Liver (tissue), 9 donors: ENCODE results near the gene MPV17L. TPM values are rescaled to one million over a fixed set of nuclear protein-coding genes. Genes with fewer than 3 reads are reported as not detected.

Experiments
- DNase-seq: peaks from one replicate; pipeline ENCODE4 v3.0.0-alpha.2; 2017; ENCODE audit warnings: low spot score
- H3K27ac ChIP-seq, 2 donors: one replicate each; pipeline ENCODE4 v1.7.0; 2013; ENCODE audit warnings: inconsistent platforms in 2 of 2, low read length in 2 of 2, control low read depth in 1 of 2, low read depth in 1 of 2, mild to moderate bottlenecking in 1 of 2
- H3K27me3 ChIP-seq, 4 donors: one replicate each; pipeline versions ENCODE4 v1.6.1 to v1.7.0; 2013; ENCODE audit warnings: low read length in 3 of 4, inconsistent platforms in 1 of 4, mild to moderate bottlenecking in 1 of 4, moderate library complexity in 1 of 4; ENCODE audit not compliant: control insufficient read depth in 4 of 4, insufficient read depth in 4 of 4
- H3K36me3 ChIP-seq, 4 donors: one replicate each; pipeline versions ENCODE4 v1.6.1 to v1.7.0; 2013; ENCODE audit warnings: low read length in 3 of 4, mild to moderate bottlenecking in 3 of 4, low read depth in 1 of 4, moderate library complexity in 1 of 4; ENCODE audit not compliant: control insufficient read depth in 4 of 4, insufficient read depth in 3 of 4
- H3K4me1 ChIP-seq, 4 donors: one replicate each; pipeline versions ENCODE4 v1.6.1 to v1.7.0; 2013; ENCODE audit warnings: low read length in 3 of 4, mild to moderate bottlenecking in 3 of 4, moderate library complexity in 1 of 4; ENCODE audit not compliant: control insufficient read depth in 4 of 4, insufficient read depth in 4 of 4
- H3K4me3 ChIP-seq, 3 donors: one replicate each; pipeline versions ENCODE4 v1.6.1 to v1.7.0; 2013; ENCODE audit warnings: low read length in 3 of 3, control low read depth in 1 of 3, low read depth in 1 of 3, mild to moderate bottlenecking in 1 of 3
- H3K9ac ChIP-seq, 2 donors: one replicate each; pipeline ENCODE4 v1.7.0; 2013; ENCODE audit warnings: low read length in 2 of 2, mild to moderate bottlenecking in 2 of 2, moderate library complexity in 2 of 2, control low read depth in 1 of 2, low read depth in 1 of 2
- H3K9me3 ChIP-seq, 4 donors: one replicate each; pipeline versions ENCODE4 v1.6.1 to v1.7.0; 2013; ENCODE audit warnings: low read length in 3 of 4; ENCODE audit not compliant: control insufficient read depth in 4 of 4
- EGR1 ChIP-seq, 2 donors: IDR thresholded peaks; 2 replicates each; pipeline ENCODE4 v1.6.1; 2016 to 2018; ENCODE audit warnings: antibody characterized with exemption in 2 of 2, low read depth in 2 of 2
- HNF4G ChIP-seq: IDR thresholded peaks from 2 replicates; pipeline ENCODE4 v1.6.1; 2016; ENCODE audit warnings: antibody characterized with exemption
- JUND ChIP-seq, 2 donors: IDR thresholded peaks; 2 replicates each; pipeline ENCODE4 v1.6.1; 2016; ENCODE audit warnings: antibody characterized with exemption in 2 of 2
- NR2F2 ChIP-seq: IDR thresholded peaks from 2 replicates; pipeline ENCODE4 v1.6.1; 2016; ENCODE audit warnings: antibody characterized with exemption
- RAD21 ChIP-seq, 2 donors: IDR thresholded peaks; 2 replicates each; pipeline ENCODE4 v1.6.1; 2016; ENCODE audit warnings: antibody characterized with exemption in 2 of 2, mild to moderate bottlenecking in 2 of 2
- RXRA ChIP-seq, 2 donors: IDR thresholded peaks; 2 replicates each; pipeline ENCODE4 v1.6.1; 2017 to 2018; ENCODE audit warnings: antibody characterized with exemption in 2 of 2, mild to moderate bottlenecking in 1 of 2
- TAF1 ChIP-seq: conservative IDR thresholded peaks from 2 replicates; pipeline ENCODE4 v1.6.1; 2016; ENCODE audit warnings: antibody characterized with exemption, mild to moderate bottlenecking
- ZBTB33 ChIP-seq: IDR thresholded peaks from 2 replicates; pipeline ENCODE4 v1.6.1; 2016; ENCODE audit warnings: antibody characterized with exemption
- WGBS: extraction: QIAGEN DNeasy Blood & Tissue Kit; methylation state at CpG from one replicate; pipeline ENCODE4 v1.1.7; 2013; 5-methylcytosine and 5-hydroxymethylcytosine counted together
- polyA plus RNA-seq, 2 donors: library from polyadenylated mRNA; stranded (reverse) in 1 of 2; unstranded in 1 of 2; fragments of 200-250 nt in 1 of 2; fragments of >200 nt in 1 of 2; fragmentation: Nextera tagmentation in 1 of 2; extraction: Ambion mirVana in 1 of 2; gene quantifications; one replicate each; pipeline versions ENCODE4 v1.2.1 to v1.2.3, GENCODE V29; 2013 to 2015
- total RNA-seq, 2 donors: library from RNA; depleted of rRNA; stranded (reverse); fragments of >200 nt; gene quantifications; one replicate each; pipeline ENCODE4 v1.2.3, GENCODE V29; 2014
- TF ChIP-seq, protein P1 (sequence below): IDR thresholded peaks from 2 replicates; pipeline ENCODE4 v1.6.1; 2016; ENCODE audit warnings: antibody characterized with exemption
- TF ChIP-seq, protein P2 (sequence below): IDR thresholded peaks from 2 replicates; pipeline ENCODE4 v1.6.1; 2016; ENCODE audit warnings: antibody characterized with exemption, mild to moderate bottlenecking
- TF ChIP-seq, protein P3 (sequence below): fragments of 150-350 bp; IDR thresholded peaks from 2 replicates; pipeline ENCODE4 v1.5.1; 2017; ENCODE audit warnings: improper control_type of control experiment, low read depth, low read length; ENCODE audit not compliant: missing input control
- TF ChIP-seq, protein P4 (sequence below): IDR thresholded peaks from 2 replicates; pipeline ENCODE4 v1.6.1; 2016; ENCODE audit warnings: antibody characterized with exemption
- donor health status: healthy.
- donor health status: healthy.
- donor health status: healthy.
- donor health status: healthy.
- donor health status: healthy.

MPV17L gene
- total and polyA plus RNA-seq, 4 donors: 4.9 to 39.6 (median 8.8) TPM

GRCh38 chr16:15417197-15417596 lies 21.6 kb downstream of the MPV17L start:
- H3K27ac ChIP-seq: no peak overlapping the region
- DNase-seq: no peak
- H3K4me1 ChIP-seq: peaks cover 0 to 3% (median 3%) of the 10 kb centered on the region in 4 donors
- H3K27me3 ChIP-seq: no peaks in the 10 kb centered on the region
- H3K4me3 ChIP-seq: no peak overlapping the region
- no peaks in the 10 kb centered on the region for H3K9me3 ChIP-seq
- no peak for TF ChIP-seq NR2F2
- TF ChIP-seq, protein P1, sequence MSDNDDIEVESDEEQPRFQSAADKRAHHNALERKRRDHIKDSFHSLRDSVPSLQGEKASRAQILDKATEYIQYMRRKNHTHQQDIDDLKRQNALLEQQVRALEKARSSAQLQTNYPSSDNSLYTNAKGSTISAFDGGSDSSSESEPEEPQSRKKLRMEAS: no peak
- TF ChIP-seq, protein P2, sequence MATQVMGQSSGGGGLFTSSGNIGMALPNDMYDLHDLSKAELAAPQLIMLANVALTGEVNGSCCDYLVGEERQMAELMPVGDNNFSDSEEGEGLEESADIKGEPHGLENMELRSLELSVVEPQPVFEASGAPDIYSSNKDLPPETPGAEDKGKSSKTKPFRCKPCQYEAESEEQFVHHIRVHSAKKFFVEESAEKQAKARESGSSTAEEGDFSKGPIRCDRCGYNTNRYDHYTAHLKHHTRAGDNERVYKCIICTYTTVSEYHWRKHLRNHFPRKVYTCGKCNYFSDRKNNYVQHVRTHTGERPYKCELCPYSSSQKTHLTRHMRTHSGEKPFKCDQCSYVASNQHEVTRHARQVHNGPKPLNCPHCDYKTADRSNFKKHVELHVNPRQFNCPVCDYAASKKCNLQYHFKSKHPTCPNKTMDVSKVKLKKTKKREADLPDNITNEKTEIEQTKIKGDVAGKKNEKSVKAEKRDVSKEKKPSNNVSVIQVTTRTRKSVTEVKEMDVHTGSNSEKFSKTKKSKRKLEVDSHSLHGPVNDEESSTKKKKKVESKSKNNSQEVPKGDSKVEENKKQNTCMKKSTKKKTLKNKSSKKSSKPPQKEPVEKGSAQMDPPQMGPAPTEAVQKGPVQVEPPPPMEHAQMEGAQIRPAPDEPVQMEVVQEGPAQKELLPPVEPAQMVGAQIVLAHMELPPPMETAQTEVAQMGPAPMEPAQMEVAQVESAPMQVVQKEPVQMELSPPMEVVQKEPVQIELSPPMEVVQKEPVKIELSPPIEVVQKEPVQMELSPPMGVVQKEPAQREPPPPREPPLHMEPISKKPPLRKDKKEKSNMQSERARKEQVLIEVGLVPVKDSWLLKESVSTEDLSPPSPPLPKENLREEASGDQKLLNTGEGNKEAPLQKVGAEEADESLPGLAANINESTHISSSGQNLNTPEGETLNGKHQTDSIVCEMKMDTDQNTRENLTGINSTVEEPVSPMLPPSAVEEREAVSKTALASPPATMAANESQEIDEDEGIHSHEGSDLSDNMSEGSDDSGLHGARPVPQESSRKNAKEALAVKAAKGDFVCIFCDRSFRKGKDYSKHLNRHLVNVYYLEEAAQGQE: no peak
- no peak for TF ChIP-seq TAF1
- TF ChIP-seq RAD21 (IDR thresholded peaks at IDR 0.05): no peak
- TF ChIP-seq ZBTB33: no peak
- TF ChIP-seq, protein P3, sequence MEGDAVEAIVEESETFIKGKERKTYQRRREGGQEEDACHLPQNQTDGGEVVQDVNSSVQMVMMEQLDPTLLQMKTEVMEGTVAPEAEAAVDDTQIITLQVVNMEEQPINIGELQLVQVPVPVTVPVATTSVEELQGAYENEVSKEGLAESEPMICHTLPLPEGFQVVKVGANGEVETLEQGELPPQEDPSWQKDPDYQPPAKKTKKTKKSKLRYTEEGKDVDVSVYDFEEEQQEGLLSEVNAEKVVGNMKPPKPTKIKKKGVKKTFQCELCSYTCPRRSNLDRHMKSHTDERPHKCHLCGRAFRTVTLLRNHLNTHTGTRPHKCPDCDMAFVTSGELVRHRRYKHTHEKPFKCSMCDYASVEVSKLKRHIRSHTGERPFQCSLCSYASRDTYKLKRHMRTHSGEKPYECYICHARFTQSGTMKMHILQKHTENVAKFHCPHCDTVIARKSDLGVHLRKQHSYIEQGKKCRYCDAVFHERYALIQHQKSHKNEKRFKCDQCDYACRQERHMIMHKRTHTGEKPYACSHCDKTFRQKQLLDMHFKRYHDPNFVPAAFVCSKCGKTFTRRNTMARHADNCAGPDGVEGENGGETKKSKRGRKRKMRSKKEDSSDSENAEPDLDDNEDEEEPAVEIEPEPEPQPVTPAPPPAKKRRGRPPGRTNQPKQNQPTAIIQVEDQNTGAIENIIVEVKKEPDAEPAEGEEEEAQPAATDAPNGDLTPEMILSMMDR: no peak
- TF ChIP-seq, protein P4, sequence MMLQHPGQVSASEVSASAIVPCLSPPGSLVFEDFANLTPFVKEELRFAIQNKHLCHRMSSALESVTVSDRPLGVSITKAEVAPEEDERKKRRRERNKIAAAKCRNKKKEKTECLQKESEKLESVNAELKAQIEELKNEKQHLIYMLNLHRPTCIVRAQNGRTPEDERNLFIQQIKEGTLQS: no peak
- no peak for TF ChIP-seq EGR1 (IDR thresholded peaks at IDR 0.05; ENCODE audit: low read depth in 2 of 2)
- TF ChIP-seq RXRA (IDR thresholded peaks at IDR 0.05): no peak
- TF ChIP-seq HNF4G: no peak
- WGBS: 95% methylated on average over 2 of the region's 2 CpGs
- H3K36me3 ChIP-seq: no peaks in the 10 kb centered on the region
- H3K9ac ChIP-seq: no peak overlapping the region

GRCh38 chr16:15418206-15418605 lies 22.7 kb downstream of the MPV17L start:
- Histone ChIP-seq H3K36me3 (no peaks in the 10 kb centered on the region), H3K9ac (no peak overlapping the region), H3K27me3 (no peaks in the 10 kb centered on the region), H3K9me3 (no peaks in the 10 kb centered on the region), H3K4me1 (peaks cover 0 to 7% (median 3%) of the 10 kb centered on the region in 4 donors), H3K4me3 (no peak overlapping the region), H3K27ac (no peak overlapping the region)
- no peak for TF ChIP-seq RXRA (IDR thresholded peaks at IDR 0.05)
- TF ChIP-seq, protein P3: no peak
- TF ChIP-seq JUND (IDR thresholded peaks at IDR 0.05): no peak
- TF ChIP-seq, protein P1: no peak
- 88% methylated on average over 3 of the region's 3 CpGs for WGBS
- DNase-seq: no peak
